OCI-LY7 (cell line): ENCODE data around the gene GRHL3. TPM values are rescaled to one million over a fixed set of nuclear protein-coding genes. Genes with fewer than 3 reads are reported as not detected.
A peak's percentile ranks its signal among the peaks of the same experiment; 100 is the strongest.

ENCODE experiments used
- BruUV-seq: library from RNA; stranded (reverse); fragments of 400-500 nt; replicated peaks from 2 replicates; lab custom pipeline; 2021; lab: Mats Ljungman, UMichigan
- CTCF ChIA-PET: fragments of 300-600 bp; sonication (Branson Sonifier 250); formaldehyde crosslinking; loops from one replicate; lab custom pipeline; 2022; ENCODE audit warnings: antibody characterized with exemption; ENCODE audit not compliant: unreplicated experiment; lab: Charles Lee
- POLR2A ChIA-PET: fragments of 300-600 bp; sonication (Branson Sonifier 250); formaldehyde crosslinking; loops from one replicate; lab custom pipeline; 2022; ENCODE audit warnings: antibody characterized with exemption; lab: Charles Lee
- DNase-seq: peaks from one replicate; pipeline ENCODE4 v3.0.0-alpha.2; 2015; ENCODE audit warnings: low spot score
- H2AFZ ChIP-seq: fragments of 200-600 bp; sonication (generic), shearing (Covaris generic); 2 replicates; pipeline ENCODE4 v1.6.1; 2014; ENCODE audit warnings: mild to moderate bottlenecking, antibody characterized with exemption, low read length, moderate library complexity
- H3K27ac ChIP-seq: fragments of 200-600 bp; sonication (generic); 2 replicates; pipeline ENCODE4 v1.5.1; 2014; ENCODE audit warnings: mixed run types, low read depth, mild to moderate bottlenecking, moderate library complexity, low read length, inconsistent platforms; ENCODE audit not compliant: poor library complexity, severe bottlenecking
- H3K36me3 ChIP-seq: fragments of 200-600 bp; sonication (generic); 2 replicates; pipeline ENCODE4 v1.6.1; 2014; ENCODE audit warnings: mild to moderate bottlenecking, antibody characterized with exemption, low read length, moderate library complexity, mixed read lengths; ENCODE audit not compliant: insufficient read depth
- H3K4me1 ChIP-seq: fragments of 200-600 bp; sonication (generic); 2 replicates; pipeline ENCODE4 v1.5.1; 2014; ENCODE audit warnings: mild to moderate bottlenecking, low read length; ENCODE audit not compliant: insufficient read depth, poor library complexity, severe bottlenecking
- H3K4me2 ChIP-seq: fragments of 200-600 bp; sonication (generic); 2 replicates; pipeline ENCODE4 v1.6.1; 2014; ENCODE audit warnings: mild to moderate bottlenecking, low read length
- H3K4me3 ChIP-seq: fragments of 200-600 bp; sonication (generic); 2 replicates; pipeline ENCODE4 v1.5.1; 2014; ENCODE audit warnings: mild to moderate bottlenecking, low read depth, low read length; ENCODE audit not compliant: poor library complexity, severe bottlenecking
- H3K79me2 ChIP-seq: fragments of 200-600 bp; sonication (generic); 2 replicates; pipeline ENCODE4 v1.6.1; 2016; ENCODE audit warnings: low read depth, mild to moderate bottlenecking, low read length, moderate library complexity, mixed read lengths; ENCODE audit not compliant: insufficient read depth
- H3K9me2 ChIP-seq: fragments of 200-600 bp; sonication (generic); 2 replicates; pipeline ENCODE4 v1.6.1; 2016; ENCODE audit warnings: mild to moderate bottlenecking, low read length, mixed read lengths; ENCODE audit not compliant: insufficient read depth
- H3K9me3 ChIP-seq: fragments of 200-600 bp; sonication (generic); 2 replicates; pipeline ENCODE4 v1.6.1; 2014; ENCODE audit warnings: mild to moderate bottlenecking, mixed run types, low read length, mixed read lengths
- H4K20me1 ChIP-seq: fragments of 200-600 bp; sonication (generic); 2 replicates; pipeline ENCODE4 v1.6.1; 2014; ENCODE audit warnings: mild to moderate bottlenecking, antibody characterized with exemption, low read length, moderate library complexity, mixed read lengths; ENCODE audit not compliant: insufficient read depth
- EZH2phosphoT487 ChIP-seq: fragments of 200-600 bp; sonication (generic); IDR thresholded peaks from 2 replicates; pipeline ENCODE4 v1.6.1; 2018; ENCODE audit warnings: low read depth, borderline replicate concordance, mild to moderate bottlenecking, mixed run types, antibody characterized with exemption, low read length, moderate library complexity, mixed read lengths
- intact Hi-C: fragments of 100-400 bp; cut with micrococcal nuclease; formaldehyde crosslinking; loops from one replicate; pipeline ENCODE4 v1.10.0; 2022; ENCODE audit not compliant: unreplicated experiment
- total RNA-seq, 2 experiments: library from RNA; depleted of rRNA in 1 of 2; stranded (reverse); fragments of >200 nt in 1 of 2; shearing (Covaris generic) in 1 of 2; gene quantifications; 2 replicates each; pipeline ENCODE4 v1.2.3, GENCODE V29; 2014 to 2022
- TF ChIP-seq, protein P1 (sequence below): fragments of 200-600 bp; sonication (generic); conservative IDR thresholded peaks from 2 replicates; pipeline ENCODE4 v1.5.1; 2014; ENCODE audit warnings: mild to moderate bottlenecking, antibody characterized with exemption, low read length, moderate library complexity, mixed read lengths

Gene GRHL3
- total RNA-seq, 2 experiments from 2014 or later: 0.09 to 0.65 TPM

- Histone ChIP-seq H3K9me2 (no peaks in the 10 kb centered on the region), H4K20me1 (no peaks in the 10 kb centered on the region), H3K79me2 (no peaks in the 10 kb centered on the region), H3K27ac (peak overlapping the region; percentile 88), H3K4me3 (peak overlapping the region; percentile 58), H3K4me2 (peak overlapping the region; percentile 86), H3K9me3 (no peaks in the 10 kb centered on the region), H3K36me3 (no peaks in the 10 kb centered on the region), H2AFZ (peak overlapping the region; percentile 93), H3K4me1 (peaks cover 49% of the 10 kb centered on the region)
- TF ChIP-seq, protein P1, sequence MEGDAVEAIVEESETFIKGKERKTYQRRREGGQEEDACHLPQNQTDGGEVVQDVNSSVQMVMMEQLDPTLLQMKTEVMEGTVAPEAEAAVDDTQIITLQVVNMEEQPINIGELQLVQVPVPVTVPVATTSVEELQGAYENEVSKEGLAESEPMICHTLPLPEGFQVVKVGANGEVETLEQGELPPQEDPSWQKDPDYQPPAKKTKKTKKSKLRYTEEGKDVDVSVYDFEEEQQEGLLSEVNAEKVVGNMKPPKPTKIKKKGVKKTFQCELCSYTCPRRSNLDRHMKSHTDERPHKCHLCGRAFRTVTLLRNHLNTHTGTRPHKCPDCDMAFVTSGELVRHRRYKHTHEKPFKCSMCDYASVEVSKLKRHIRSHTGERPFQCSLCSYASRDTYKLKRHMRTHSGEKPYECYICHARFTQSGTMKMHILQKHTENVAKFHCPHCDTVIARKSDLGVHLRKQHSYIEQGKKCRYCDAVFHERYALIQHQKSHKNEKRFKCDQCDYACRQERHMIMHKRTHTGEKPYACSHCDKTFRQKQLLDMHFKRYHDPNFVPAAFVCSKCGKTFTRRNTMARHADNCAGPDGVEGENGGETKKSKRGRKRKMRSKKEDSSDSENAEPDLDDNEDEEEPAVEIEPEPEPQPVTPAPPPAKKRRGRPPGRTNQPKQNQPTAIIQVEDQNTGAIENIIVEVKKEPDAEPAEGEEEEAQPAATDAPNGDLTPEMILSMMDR: peak; percentile 100
- TF ChIP-seq EZH2phosphoT487: no peak
- TSS peak; percentile 46 for BruUV-seq
- ChIA-PET POLR2A (interaction anchor here (0.6 to 4.3 kb wide), 7 partner anchors 18 to 203 kb away, joined by 3 to 45 read pairs (median 7); no protein-coding TSS in a partner anchor), CTCF (interaction anchor here (0.6 to 4.3 kb wide), 9 partner anchors 186 to 257 kb away, joined by 3 to 37 read pairs (median 4); no protein-coding TSS in a partner anchor)
- intact Hi-C loops: loop anchor here (1.0 kb wide), 2 partner anchors 192 to 241 kb away; no protein-coding TSS in a partner anchor
- DNase-seq: peak; percentile 89
These were observed 72.0 kb downstream of the GRHL3 start for GRCh38 chr1:24390924-24391782.

GRCh38 chr1:24391882-24392603 lies 72.9 kb downstream of the GRHL3 start:
- POLR2A ChIA-PET: interaction anchor here (0.6 to 4.3 kb wide), 8 partner anchors 18 to 204 kb away, joined by 3 to 45 read pairs (median 8); partner anchors contain the start of gene STPG1

More at GRCh38 chr1:24391882-24392603, 72.9 kb downstream of the GRHL3 start:
- CTCF ChIA-PET: interaction anchor here (0.7 to 4.3 kb wide), 13 partner anchors 19 to 322 kb away, joined by 3 to 37 read pairs (median 4); no protein-coding TSS in a partner anchor
- Histone ChIP-seq H3K79me2 (no peaks in the 10 kb centered on the region), H3K27ac (peak overlapping the region; percentile 88), H3K4me3 (peak overlapping the region; percentile 58), H3K9me2 (no peaks in the 10 kb centered on the region), H3K9me3 (peaks cover 7% of the 10 kb centered on the region; the same call in 1 of the 2 replicates), H3K4me1 (peaks cover 44% of the 10 kb centered on the region), H3K4me2 (peak overlapping the region; percentile 86), H2AFZ (peak overlapping the region; percentile 93), H4K20me1 (no peaks in the 10 kb centered on the region), H3K36me3 (no peaks in the 10 kb centered on the region)
- DNase-seq: peak; percentile 89
- no peak for TF ChIP-seq EZH2phosphoT487
- TF ChIP-seq, protein P1: peak; percentile 92
- no TSS peak for BruUV-seq
- intact Hi-C loops: loop anchor here (1.0 kb wide), 5 partner anchors 193 to 321 kb away; no protein-coding TSS in a partner anchor
